T47D (cell line): ENCODE measurements around the gene NPIPB2.
A peak's percentile ranks its signal among the peaks of the same experiment; 100 is the strongest.
"Not testable (repeated sequence)": the region's sequence is repeated elsewhere in the genome, so short reads cannot be mapped to it uniquely, and the experiment has no call there.

Source experiments
- DNase-seq, 2 experiments: peaks; one replicate each; pipeline versions ENCODE4 v3.0.0 to v3.0.0-alpha.2; 2011 to 2012; ENCODE audit warnings: low read depth in 1 of 2, low spot score in 1 of 2
- JUND ChIP-seq: IDR thresholded peaks from 2 replicates; pipeline ENCODE4 v1.6.1; 2012; ENCODE audit warnings: low read depth
- in situ Hi-C: cut with HindIII; loops from 2 replicates; pipeline ENCODE4 v1.10.0; 2016; ENCODE audit warnings: low sequenced_read_pairs, low pct_unique_long_range_greater_than_20kb

The NPIPB2 gene

GRCh38 chr16:11948819-11949218, 7.0 kb upstream of the NPIPB2 start:
- DNase-seq: no peak
- in situ Hi-C loops: no loop called here
- no peak for TF ChIP-seq JUND

DNA sequence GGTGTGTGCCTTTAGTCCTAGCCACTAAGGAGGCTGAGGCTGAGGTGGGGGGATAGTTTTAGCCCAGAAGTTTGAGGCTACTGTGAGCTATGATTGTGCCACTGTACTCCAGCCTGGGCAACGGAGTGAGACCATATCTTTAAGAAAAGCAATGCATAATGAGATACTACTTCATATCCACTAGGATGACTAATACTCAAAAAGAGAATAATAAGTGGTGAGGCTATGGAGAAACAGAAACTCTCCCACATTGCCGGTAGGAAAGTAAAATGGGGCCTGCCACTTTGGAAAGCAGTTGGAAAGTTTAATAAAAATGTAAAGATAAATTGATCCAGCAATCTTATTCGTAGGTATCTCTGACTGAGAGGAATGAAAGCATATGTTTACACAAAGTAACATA, 4.6 kb upstream of the NPIPB2 start:
- no peak for DNase-seq
- TF ChIP-seq JUND: no peak
- in situ Hi-C loops: no loop called here

GRCh38 chr16:11927350-11927749, 14.5 kb downstream of the NPIPB2 start:
- in situ Hi-C loops, DNase-seq: not testable (repeated sequence)

GRCh38 chr16:11924046-11924445, 17.8 kb downstream of the NPIPB2 start:
- in situ Hi-C loops, DNase-seq: not testable (repeated sequence)

DNA sequence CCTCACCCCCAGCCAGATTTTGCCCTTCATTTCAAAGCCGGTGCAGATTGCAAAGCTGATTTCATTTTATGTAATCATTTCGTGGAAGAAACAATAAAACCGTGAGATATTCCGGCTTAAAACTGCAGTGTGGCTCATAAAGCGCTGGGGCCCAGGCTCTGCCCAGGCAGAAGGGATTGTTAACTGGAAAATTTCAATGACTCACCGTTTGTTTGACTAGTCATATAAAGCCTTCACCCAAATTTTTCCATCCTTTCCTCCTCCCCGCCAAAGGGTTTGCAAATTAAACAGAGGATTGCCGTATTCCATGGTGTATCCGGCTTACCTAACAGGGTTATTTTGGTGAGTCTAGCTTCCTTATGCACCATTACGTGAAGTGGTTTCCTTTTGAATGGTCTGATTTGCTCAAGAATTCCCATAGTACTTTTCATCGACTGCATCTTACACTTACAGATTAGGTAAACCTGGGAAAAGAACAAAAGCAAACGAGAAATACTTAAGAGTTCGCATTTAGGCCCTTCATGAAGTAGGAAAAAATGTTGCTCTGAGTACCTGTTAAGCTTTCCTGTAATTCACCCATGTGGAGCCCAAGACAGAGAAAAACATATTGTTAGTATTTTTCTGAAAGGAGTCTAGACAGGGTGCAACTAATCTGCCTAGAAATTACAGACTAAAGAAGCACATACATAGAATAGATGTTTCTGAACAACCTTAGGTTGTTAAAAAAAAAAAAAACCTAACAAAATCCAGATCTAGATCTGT, 25.1 kb downstream of the NPIPB2 start:
- in situ Hi-C loops: no loop called here
- DNase-seq: peak; percentile 77 to 96
- TF ChIP-seq JUND: peak; percentile 73

DNA sequence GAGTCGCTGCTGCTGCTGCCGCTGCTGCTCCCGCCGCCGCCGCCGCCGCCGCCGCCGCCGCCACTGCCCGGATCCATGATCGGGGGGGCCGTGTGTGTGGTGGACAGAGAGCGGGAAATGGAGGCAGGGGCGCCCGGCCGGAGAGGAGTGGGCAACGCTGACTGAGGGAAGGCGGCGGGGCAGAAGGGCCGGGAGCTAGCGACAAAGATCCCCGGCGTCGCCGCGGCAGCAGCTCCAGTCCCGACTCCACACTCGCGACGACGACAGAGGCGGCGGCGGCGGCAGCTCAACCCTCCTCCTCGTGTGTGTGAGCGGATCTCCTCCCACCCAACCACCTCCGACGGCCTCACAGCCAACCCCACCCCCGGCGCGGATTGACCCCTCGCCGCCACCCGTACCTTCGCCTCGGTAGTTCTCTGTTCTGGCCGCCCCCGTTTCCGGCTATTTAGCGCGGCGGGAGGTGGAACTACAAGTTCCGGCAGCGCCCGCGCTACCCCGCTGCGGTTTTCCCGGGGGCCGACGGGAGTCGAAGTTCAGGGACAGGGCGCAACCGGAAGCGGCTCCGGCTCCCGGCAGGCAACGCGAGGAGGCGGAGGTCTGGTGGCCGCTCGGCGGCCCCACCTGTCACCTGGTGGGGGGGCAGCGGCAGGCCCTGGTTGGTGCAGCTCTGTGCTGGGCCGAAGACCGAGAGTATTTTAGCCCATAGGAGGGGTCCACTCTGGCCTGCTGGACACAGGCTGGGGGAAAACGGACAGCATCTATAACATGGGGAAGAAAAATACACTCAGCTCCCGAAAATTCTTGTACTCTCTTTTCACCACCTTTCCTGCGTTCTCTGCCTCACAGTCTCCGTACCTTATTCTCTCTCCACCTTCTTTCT, 26.0 kb downstream of the NPIPB2 start, which contains the start of gene GSPT1:
GSPT1 (minus strand) TSS at position 313 of the 880 bp plus-strand sequence; CDS start at position 77, 236 bp downstream.
- TF ChIP-seq JUND: no peak
- in situ Hi-C loops: no loop called here
- peak; percentile 90 to 99 for DNase-seq

GRCh38 chr16:11915114-11915643, 26.7 kb downstream of the NPIPB2 start:
- TF ChIP-seq JUND: no peak
- peak in 1 of 2 experiments; percentile 38 for DNase-seq
- in situ Hi-C loops: no loop called here

- DNase-seq: peak in 1 of 2 experiments; percentile 48
- no peak for TF ChIP-seq JUND
- in situ Hi-C loops: no loop called here
Measured at GRCh38 chr16:11914210-11915113, 27.4 kb downstream of the NPIPB2 start.

- in situ Hi-C loops: no loop called here
- DNase-seq: no peak
- no peak for TF ChIP-seq JUND
Measured at GRCh38 chr16:11913425-11914079, 28.3 kb downstream of the NPIPB2 start.

GRCh38 chr16:11909653-11910545, 31.9 kb downstream of the NPIPB2 start:
- TF ChIP-seq JUND: no peak
- DNase-seq: no peak
- in situ Hi-C loops: no loop called here
